Fibroblast of mammary gland (primary cell): ENCODE data around the gene SV2C.

ENCODE experiments used
- DNase-seq: peaks from one replicate; pipeline ENCODE4 v3.0.0-alpha.2; 2010; ENCODE audit warnings: low read depth
- H3K4me3 ChIP-seq: 2 replicates; pipeline ENCODE4 v1.5.1; 2011; ENCODE audit warnings: low read depth, mild to moderate bottlenecking, low read length, moderate library complexity; ENCODE audit not compliant: control insufficient read depth
- CTCF ChIP-seq: conservative IDR thresholded peaks from 2 replicates; pipeline ENCODE4 v1.5.1; 2011; ENCODE audit warnings: low read depth, low read length, inconsistent platforms; ENCODE audit not compliant: control insufficient read depth, insufficient read depth

SV2C gene

GRCh38 chr5:76388791-76389512 lies 305.8 kb downstream of the SV2C start:
- no peak for DNase-seq
- no peak overlapping the region for H3K4me3 ChIP-seq
- no peak for TF ChIP-seq CTCF

DNA sequence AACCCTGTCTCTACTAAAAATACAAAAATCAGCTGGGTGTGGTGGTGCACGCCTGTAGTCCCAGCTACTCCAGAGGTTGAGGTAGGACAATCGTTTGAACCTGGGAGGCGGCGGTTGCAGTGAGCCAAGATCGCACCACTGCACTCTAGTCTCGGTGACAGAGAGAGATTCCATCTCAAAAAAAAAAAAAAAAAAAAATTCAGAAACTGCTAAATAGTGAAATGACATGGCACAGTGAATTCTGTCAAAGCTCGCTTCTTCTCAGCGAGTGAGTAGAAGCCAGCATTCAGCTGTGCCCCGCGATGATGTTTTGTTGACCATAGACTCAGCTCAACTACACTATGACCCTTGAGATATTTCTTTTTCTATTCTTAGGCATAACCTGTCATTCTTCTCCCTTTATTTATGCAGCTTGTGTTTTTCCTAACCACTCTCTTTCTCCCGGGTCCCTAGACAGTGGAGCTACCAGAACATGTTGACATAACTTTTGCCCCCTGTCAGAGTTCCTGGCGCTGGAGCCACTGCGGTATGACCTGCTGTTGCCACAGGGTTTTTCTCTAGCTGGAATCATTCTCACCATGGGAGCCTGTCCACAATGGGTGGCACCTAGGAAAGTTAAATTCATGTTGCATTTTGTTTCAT lies 306.5 kb downstream of the SV2C start:
- H3K4me3 ChIP-seq: no peak overlapping the region
- DNase-seq: no peak
- no peak for TF ChIP-seq CTCF

GRCh38 chr5:76391014-76391413 lies 307.8 kb downstream of the SV2C start:
- no peak overlapping the region for H3K4me3 ChIP-seq
- no peak for DNase-seq
- TF ChIP-seq CTCF: no peak

DNA sequence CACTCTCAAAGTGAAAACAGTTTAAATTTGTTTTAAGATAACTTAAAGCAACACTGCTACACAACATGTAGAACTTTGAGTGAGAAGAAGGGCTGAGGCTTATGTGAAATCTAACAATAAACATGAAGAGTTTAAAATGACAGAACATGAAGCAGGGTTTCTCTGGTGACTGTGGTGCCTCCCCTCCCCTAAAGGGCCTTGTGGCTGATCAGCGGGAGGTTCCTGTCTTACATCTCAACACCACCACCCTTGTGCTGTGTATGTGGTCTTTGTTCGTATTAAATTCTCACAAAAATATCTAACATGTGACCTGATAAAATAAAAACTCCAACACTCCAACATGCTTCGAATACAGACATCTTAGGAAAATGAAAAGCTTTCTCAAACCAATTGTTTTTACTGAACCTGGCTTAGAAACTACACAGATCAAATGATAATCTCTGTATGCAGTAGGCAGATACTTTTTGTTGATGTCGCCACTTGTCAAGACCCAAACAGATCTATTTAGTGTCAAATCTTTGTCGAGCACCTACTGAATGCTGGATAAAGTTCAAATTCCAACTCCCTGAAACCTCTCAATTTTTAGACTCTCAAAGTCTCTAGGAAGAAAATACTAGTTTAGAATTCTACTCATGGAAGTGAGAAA lies 310.0 kb downstream of the SV2C start:
- no peak overlapping the region for H3K4me3 ChIP-seq
- TF ChIP-seq CTCF: no peak
- no peak for DNase-seq

DNA sequence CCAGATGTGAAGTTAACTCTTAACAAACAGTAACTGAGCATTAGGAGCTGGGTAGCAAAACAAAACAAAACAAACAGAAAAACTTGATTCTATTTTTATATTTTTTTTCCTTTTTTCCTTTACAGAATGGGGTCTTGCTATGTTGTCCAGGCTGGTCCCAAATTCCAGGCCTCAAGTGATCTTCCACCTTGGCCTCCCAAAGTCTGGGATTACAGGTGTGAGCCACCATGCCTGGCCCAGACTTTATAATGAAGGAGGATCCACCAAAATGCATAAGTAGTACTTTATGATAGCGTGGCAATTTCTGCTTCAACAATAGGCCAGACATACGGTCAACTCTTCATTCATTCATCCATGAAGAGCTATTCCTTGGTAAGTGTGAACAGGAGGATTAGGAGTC lies 314.0 kb downstream of the SV2C start:
- no peak for DNase-seq
- no peak for TF ChIP-seq CTCF
- H3K4me3 ChIP-seq: no peak overlapping the region

DNA sequence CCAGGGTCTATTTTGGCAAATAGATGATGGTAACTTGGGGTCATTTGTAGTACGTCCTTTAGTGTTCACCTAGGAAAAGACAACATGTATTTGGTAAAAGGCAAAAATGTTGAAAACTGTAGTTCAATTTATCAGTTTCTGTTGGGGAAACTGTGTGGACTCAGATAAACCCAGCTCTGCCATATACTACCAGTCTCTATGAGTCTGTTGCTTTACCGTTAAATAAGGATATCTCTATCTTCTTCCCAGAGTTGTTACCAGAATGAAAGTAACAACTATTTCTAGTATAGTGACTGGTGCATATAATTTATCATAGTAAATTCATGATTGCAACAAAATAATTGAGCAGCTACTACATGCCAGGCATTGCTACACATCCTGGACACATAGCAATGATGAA lies 316.1 kb downstream of the SV2C start:
- no peak overlapping the region for H3K4me3 ChIP-seq
- no peak for DNase-seq
- no peak for TF ChIP-seq CTCF
